ENCODE results near the gene PLPP7.

DNA sequence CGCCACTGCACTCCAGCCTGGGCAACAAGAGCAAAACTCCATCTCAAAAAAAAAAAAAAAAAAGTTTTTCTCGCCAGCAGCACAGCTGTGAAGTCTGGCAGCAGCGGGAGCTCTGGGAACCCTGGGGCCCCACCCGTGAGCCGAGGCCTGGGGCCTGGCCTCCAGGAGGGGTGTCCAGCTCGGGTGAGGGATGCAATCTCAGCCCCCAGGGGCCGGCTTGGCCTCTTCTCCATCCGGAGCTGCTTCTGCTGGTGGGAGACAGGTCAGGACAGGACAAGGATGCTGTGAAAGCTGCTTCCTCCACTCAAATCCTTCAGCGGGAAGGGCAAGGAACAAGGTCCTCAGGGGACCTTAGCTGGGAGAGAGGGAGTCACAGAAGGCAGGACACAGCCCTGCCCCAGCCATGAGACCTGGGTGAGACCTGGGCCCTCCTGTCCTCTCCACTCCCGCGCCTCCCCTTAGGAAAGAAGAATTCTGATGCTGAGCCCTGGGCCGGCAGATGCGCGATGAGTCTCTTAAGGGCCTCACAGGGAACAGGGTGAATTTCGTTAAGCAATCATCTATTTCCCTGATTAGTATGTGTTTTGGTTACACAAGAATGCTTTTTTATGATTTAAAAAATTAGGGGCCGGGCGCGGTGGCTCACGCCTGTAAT, 30.6 kb downstream of the PLPP7 start:
- TF ChIP-seq POLR2AphosphoS5 (IDR thresholded peaks at IDR 0.05; ENCODE audit: insufficient read depth in 1 of 2, low read depth in 1 of 2), result no peak
- TF ChIP-seq, protein P1, sequence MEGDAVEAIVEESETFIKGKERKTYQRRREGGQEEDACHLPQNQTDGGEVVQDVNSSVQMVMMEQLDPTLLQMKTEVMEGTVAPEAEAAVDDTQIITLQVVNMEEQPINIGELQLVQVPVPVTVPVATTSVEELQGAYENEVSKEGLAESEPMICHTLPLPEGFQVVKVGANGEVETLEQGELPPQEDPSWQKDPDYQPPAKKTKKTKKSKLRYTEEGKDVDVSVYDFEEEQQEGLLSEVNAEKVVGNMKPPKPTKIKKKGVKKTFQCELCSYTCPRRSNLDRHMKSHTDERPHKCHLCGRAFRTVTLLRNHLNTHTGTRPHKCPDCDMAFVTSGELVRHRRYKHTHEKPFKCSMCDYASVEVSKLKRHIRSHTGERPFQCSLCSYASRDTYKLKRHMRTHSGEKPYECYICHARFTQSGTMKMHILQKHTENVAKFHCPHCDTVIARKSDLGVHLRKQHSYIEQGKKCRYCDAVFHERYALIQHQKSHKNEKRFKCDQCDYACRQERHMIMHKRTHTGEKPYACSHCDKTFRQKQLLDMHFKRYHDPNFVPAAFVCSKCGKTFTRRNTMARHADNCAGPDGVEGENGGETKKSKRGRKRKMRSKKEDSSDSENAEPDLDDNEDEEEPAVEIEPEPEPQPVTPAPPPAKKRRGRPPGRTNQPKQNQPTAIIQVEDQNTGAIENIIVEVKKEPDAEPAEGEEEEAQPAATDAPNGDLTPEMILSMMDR (IDR thresholded peaks at IDR 0.05), result no peak
